OCI-LY7 (cell line): ENCODE measurements around the gene SARDH.

Source experiments
- EZH2phosphoT487 ChIP-seq: fragments of 200-600 bp; sonication (generic); IDR thresholded peaks from 2 replicates; pipeline ENCODE4 v1.6.1; 2018; ENCODE audit warnings: low read depth, borderline replicate concordance, mild to moderate bottlenecking, mixed run types, antibody characterized with exemption, low read length, moderate library complexity, mixed read lengths
- TF ChIP-seq, protein P1 (sequence below): fragments of 200-600 bp; sonication (generic); conservative IDR thresholded peaks from 2 replicates; pipeline ENCODE4 v1.5.1; 2014; ENCODE audit warnings: mild to moderate bottlenecking, antibody characterized with exemption, low read length, moderate library complexity, mixed read lengths

DNA sequence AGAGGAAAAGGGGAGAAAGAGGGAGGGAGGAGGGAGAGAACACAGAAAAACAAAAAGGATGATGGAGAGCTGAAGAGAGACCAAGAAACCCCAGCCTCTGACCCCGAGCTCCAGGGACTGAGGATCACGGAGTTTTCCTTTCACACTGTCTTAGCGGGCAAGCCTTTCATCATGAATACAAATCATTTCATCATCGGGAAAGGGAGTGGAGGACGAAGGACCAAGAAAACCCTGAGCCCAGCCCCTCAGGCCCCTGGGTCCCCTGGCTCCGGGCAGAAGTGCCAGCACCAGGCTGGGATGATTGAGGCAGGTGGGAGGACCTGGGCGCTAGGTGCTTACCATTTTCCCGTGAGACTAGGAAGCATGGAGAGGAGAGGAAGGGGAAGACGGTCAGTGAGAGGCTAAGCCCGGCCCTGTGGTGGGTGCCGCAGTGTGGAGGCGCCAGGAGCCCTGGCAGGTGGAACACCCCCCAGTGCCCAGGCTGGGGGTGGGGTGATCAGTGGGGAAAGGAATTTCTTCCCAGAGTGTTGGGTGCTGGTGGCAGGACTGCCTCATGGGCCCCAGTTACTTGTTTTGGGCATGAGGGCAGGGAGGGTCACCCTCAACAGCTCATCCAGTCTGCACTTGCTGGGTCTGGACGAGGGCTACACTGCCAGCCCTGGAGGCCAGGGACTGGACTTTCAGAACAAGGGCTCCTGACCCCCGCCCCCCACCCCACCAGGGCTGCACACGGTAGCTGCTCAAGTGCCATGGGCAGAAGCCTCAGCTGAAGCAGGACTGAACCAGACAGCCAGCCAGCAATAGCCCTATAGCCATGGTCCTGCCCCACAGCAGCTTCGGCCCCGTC is 49.0 kb upstream of the SARDH start:
- TF ChIP-seq, protein P1, sequence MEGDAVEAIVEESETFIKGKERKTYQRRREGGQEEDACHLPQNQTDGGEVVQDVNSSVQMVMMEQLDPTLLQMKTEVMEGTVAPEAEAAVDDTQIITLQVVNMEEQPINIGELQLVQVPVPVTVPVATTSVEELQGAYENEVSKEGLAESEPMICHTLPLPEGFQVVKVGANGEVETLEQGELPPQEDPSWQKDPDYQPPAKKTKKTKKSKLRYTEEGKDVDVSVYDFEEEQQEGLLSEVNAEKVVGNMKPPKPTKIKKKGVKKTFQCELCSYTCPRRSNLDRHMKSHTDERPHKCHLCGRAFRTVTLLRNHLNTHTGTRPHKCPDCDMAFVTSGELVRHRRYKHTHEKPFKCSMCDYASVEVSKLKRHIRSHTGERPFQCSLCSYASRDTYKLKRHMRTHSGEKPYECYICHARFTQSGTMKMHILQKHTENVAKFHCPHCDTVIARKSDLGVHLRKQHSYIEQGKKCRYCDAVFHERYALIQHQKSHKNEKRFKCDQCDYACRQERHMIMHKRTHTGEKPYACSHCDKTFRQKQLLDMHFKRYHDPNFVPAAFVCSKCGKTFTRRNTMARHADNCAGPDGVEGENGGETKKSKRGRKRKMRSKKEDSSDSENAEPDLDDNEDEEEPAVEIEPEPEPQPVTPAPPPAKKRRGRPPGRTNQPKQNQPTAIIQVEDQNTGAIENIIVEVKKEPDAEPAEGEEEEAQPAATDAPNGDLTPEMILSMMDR = no peak
- TF ChIP-seq EZH2phosphoT487 = no peak
